Activated CD4-positive, alpha-beta T cell treated with anti-CD3 and anti-CD28 coated beads, Interleukin-2, amount 10 ng/mL, durations not matched to agents 24 days and 14 days (primary cell): Measurements from ENCODE around the gene SLC44A4. TPM values are rescaled to one million over a fixed set of nuclear protein-coding genes. Genes with fewer than 3 reads are reported as not detected.
"Not testable (repeated sequence)": the region's sequence is repeated elsewhere in the genome, so short reads cannot be mapped to it uniquely, and the experiment has no call there.

ENCODE experiments used
- DNase-seq: peaks from one replicate; pipeline ENCODE4 v3.0.0; 2022
- H3K27ac Mint-ChIP-seq: one replicate; pipeline ENCODE4 v1.8.0; 2022; ENCODE audit warnings: mild to moderate bottlenecking, mixed read lengths
- H3K27me3 Mint-ChIP-seq: one replicate; pipeline ENCODE4 v1.8.0; 2022; ENCODE audit warnings: mixed read lengths
- H3K36me3 Mint-ChIP-seq: one replicate; pipeline ENCODE4 v1.8.0; 2022; ENCODE audit warnings: low read depth, mild to moderate bottlenecking, mixed read lengths
- H3K4me1 Mint-ChIP-seq: one replicate; pipeline ENCODE4 v1.8.0; 2021; ENCODE audit warnings: mixed read lengths
- H3K4me3 Mint-ChIP-seq: one replicate; pipeline ENCODE4 v1.8.0; 2022; ENCODE audit warnings: mild to moderate bottlenecking, moderate library complexity, mixed read lengths
- H3K9me3 Mint-ChIP-seq: one replicate; pipeline ENCODE4 v1.8.0; 2021; ENCODE audit warnings: mixed read lengths
- intact Hi-C: fragments of 100-400 bp; cut with micrococcal nuclease; formaldehyde crosslinking; loops from one replicate; pipeline ENCODE4 v1.15.1; 2023
- total RNA-seq: library from RNA; stranded (reverse); gene quantifications from 2 replicates; pipeline ENCODE4 v1.2.3, GENCODE V29; 2022

Gene SLC44A4
- 0.21 TPM in 1 of 2 replicates, not detected in the other for total RNA-seq

- intact Hi-C loops, result no loop called here
- no peak within 1 kb of the TSS for H3K27ac Mint-ChIP-seq
- no peak for DNase-seq
- H3K27me3 Mint-ChIP-seq, result no peaks in the 10 kb centered on the region
- no peak within 1 kb of the TSS for H3K4me3 Mint-ChIP-seq
- peaks cover 2% of the 10 kb centered on the region for H3K4me1 Mint-ChIP-seq
- H3K9me3 Mint-ChIP-seq, result no peaks in the 10 kb centered on the region
- H3K36me3 Mint-ChIP-seq, result peaks cover 29% of the 10 kb centered on the region
Observed at GRCh38 chr6:31878726-31879125, at the start of gene SLC44A4. Gene SLC44A4 (minus strand): TSS chr6:31878997. CDS start chr6:31878980, 17 bp downstream.

GRCh38 chr6:31928672-31928939 is 49.8 kb upstream of the SLC44A4 start:
- Mint-ChIP-seq H3K4me3 (no peak overlapping the region), H3K9me3 (no peaks in the 10 kb centered on the region), H3K4me1 (peaks cover 1% of the 10 kb centered on the region), H3K36me3 (no peaks in the 10 kb centered on the region), H3K27ac (no peak overlapping the region), H3K27me3 (peaks cover 3% of the 10 kb centered on the region)
- DNase-seq, result no peak
- intact Hi-C loops, result no loop called here

- Mint-ChIP-seq H3K27me3 (peaks cover 3% of the 10 kb centered on the region), H3K4me3 (no peak overlapping the region), H3K36me3 (no peaks in the 10 kb centered on the region), H3K4me1 (peaks cover 1% of the 10 kb centered on the region), H3K9me3 (no peaks in the 10 kb centered on the region), H3K27ac (no peak overlapping the region)
- intact Hi-C loops, result no loop called here
- no peak for DNase-seq
Observed at GRCh38 chr6:31927863-31928671, 49.3 kb upstream of the SLC44A4 start.

- intact Hi-C loops, result no loop called here
- H3K4me3 Mint-ChIP-seq, result no peak within 1 kb of the TSS
- peaks cover 3% of the 10 kb centered on the region for H3K27me3 Mint-ChIP-seq
- no peaks in the 10 kb centered on the region for H3K9me3 Mint-ChIP-seq
- peaks cover 1% of the 10 kb centered on the region for H3K4me1 Mint-ChIP-seq
- no peaks in the 10 kb centered on the region for H3K36me3 Mint-ChIP-seq
- H3K27ac Mint-ChIP-seq, result no peak within 1 kb of the TSS
- DNase-seq, result no peak
Observed at GRCh38 chr6:31927242-31927862, 48.6 kb upstream of the SLC44A4 start, which contains the start of gene C2. Gene C2 (plus strand): TSS chr6:31927717. CDS start chr6:31927753, 36 bp downstream.

GRCh38 chr6:31922942-31923341 is 44.1 kb upstream of the SLC44A4 start:
- peaks cover 2% of the 10 kb centered on the region for H3K27me3 Mint-ChIP-seq
- H3K36me3 Mint-ChIP-seq, result no peaks in the 10 kb centered on the region
- H3K9me3 Mint-ChIP-seq, result no peaks in the 10 kb centered on the region
- no peak overlapping the region for H3K4me3 Mint-ChIP-seq
- peak; percentile 65 for DNase-seq
- intact Hi-C loops, result no loop called here
- peaks cover 1% of the 10 kb centered on the region for H3K4me1 Mint-ChIP-seq
- H3K27ac Mint-ChIP-seq, result no peak overlapping the region

GRCh38 chr6:31920811-31921210 is 42.0 kb upstream of the SLC44A4 start:
- DNase-seq, result no peak
- Mint-ChIP-seq H3K4me1 (peaks cover 1% of the 10 kb centered on the region), H3K27me3 (peaks cover 2% of the 10 kb centered on the region), H3K36me3 (no peaks in the 10 kb centered on the region), H3K9me3 (no peaks in the 10 kb centered on the region), H3K4me3 (no peak overlapping the region), H3K27ac (no peak overlapping the region)
- intact Hi-C loops, result no loop called here

- H3K4me3 Mint-ChIP-seq, result no peak overlapping the region
- peaks cover 3% of the 10 kb centered on the region for H3K27me3 Mint-ChIP-seq
- H3K9me3 Mint-ChIP-seq, result no peaks in the 10 kb centered on the region
- H3K27ac Mint-ChIP-seq, result no peak overlapping the region
- DNase-seq, result no peak
- no peaks in the 10 kb centered on the region for H3K36me3 Mint-ChIP-seq
- intact Hi-C loops, result no loop called here
- H3K4me1 Mint-ChIP-seq, result no peaks in the 10 kb centered on the region
Observed at GRCh38 chr6:31919624-31920303, 41.0 kb upstream of the SLC44A4 start.

- Mint-ChIP-seq H3K27ac (no peak overlapping the region), H3K4me3 (no peak overlapping the region), H3K9me3 (no peaks in the 10 kb centered on the region), H3K27me3 (peaks cover 3% of the 10 kb centered on the region), H3K4me1 (no peaks in the 10 kb centered on the region), H3K36me3 (no peaks in the 10 kb centered on the region)
- intact Hi-C loops, result no loop called here
- DNase-seq, result no peak
Observed at GRCh38 chr6:31918069-31918720, 39.4 kb upstream of the SLC44A4 start.

GRCh38 chr6:31915756-31916155 is 37.0 kb upstream of the SLC44A4 start:
- intact Hi-C loops, result no loop called here
- Mint-ChIP-seq H3K27ac (no peak overlapping the region), H3K4me1 (no peaks in the 10 kb centered on the region), H3K36me3 (no peaks in the 10 kb centered on the region), H3K27me3 (peaks cover 3% of the 10 kb centered on the region), H3K4me3 (no peak overlapping the region), H3K9me3 (no peaks in the 10 kb centered on the region)
- no peak for DNase-seq

GRCh38 chr6:31915351-31915750 is 36.6 kb upstream of the SLC44A4 start:
- DNase-seq, result no peak
- Mint-ChIP-seq H3K27ac (no peak overlapping the region), H3K4me1 (peaks cover under 1% of the 10 kb centered on the region), H3K9me3 (no peaks in the 10 kb centered on the region), H3K27me3 (peaks cover 3% of the 10 kb centered on the region), H3K4me3 (no peak overlapping the region), H3K36me3 (no peaks in the 10 kb centered on the region)
- intact Hi-C loops, result no loop called here

- peaks cover 8% of the 10 kb centered on the region for H3K4me1 Mint-ChIP-seq
- H3K27ac Mint-ChIP-seq, result no peak overlapping the region
- H3K9me3 Mint-ChIP-seq, result no peaks in the 10 kb centered on the region
- no peak overlapping the region for H3K4me3 Mint-ChIP-seq
- no peak for DNase-seq
- no peaks in the 10 kb centered on the region for H3K36me3 Mint-ChIP-seq
- intact Hi-C loops, result no loop called here
- H3K27me3 Mint-ChIP-seq, result peaks cover 3% of the 10 kb centered on the region
Observed at GRCh38 chr6:31911826-31912585, 33.2 kb upstream of the SLC44A4 start.

- H3K27ac Mint-ChIP-seq, H3K4me3 Mint-ChIP-seq, DNase-seq, H3K36me3 Mint-ChIP-seq, H3K27me3 Mint-ChIP-seq, intact Hi-C loops, H3K9me3 Mint-ChIP-seq: not testable (repeated sequence)
- peaks cover 11% of the 10 kb centered on the region for H3K4me1 Mint-ChIP-seq
Observed at GRCh38 chr6:31909298-31909697, 30.5 kb upstream of the SLC44A4 start.

GRCh38 chr6:31908791-31909190 is 30.0 kb upstream of the SLC44A4 start:
- Mint-ChIP-seq H3K9me3 (no peaks in the 10 kb centered on the region), H3K27me3 (no peaks in the 10 kb centered on the region), H3K36me3 (no peaks in the 10 kb centered on the region), H3K4me3 (no peak overlapping the region), H3K27ac (no peak overlapping the region), H3K4me1 (peaks cover 11% of the 10 kb centered on the region)
- DNase-seq, result no peak
- intact Hi-C loops, result no loop called here
